Thyroid gland (tissue), 4 donors: ENCODE data around the gene FAM168A.

Source experiments
- CTCF ChIP-seq, 6 experiments: fragments of 200-600 bp in 3 of 6; fragments of 450-650 bp in 3 of 6; sonication (generic) in 3 of 6; IDR thresholded peaks; one replicate each; pipeline ENCODE4 v1.5.1; 2016 to 2019; ENCODE audit warnings: antibody characterized with exemption in 6 of 6, mild to moderate bottlenecking in 2 of 6, inconsistent platforms in 1 of 6, moderate library complexity in 1 of 6
- POLR2A ChIP-seq, 2 donors: fragments of 450-650 bp; IDR thresholded peaks; one replicate each; pipeline ENCODE4 v1.6.1; 2017; ENCODE audit warnings: antibody characterized with exemption in 2 of 2, mild to moderate bottlenecking in 2 of 2, moderate library complexity in 1 of 2

- no peak for TF ChIP-seq CTCF (IDR thresholded peaks at IDR 0.05)
- TF ChIP-seq POLR2A (IDR thresholded peaks at IDR 0.05): no peak
Measured at GRCh38 chr11:73529204-73529530, 68.7 kb downstream of the FAM168A start.
